ENCODE results near the gene SPATC1L.
"Not testable (repeated sequence)": the region's sequence is repeated elsewhere in the genome, so short reads cannot be mapped to it uniquely, and the experiment has no call there.

SPATC1L gene

GRCh38 chr21:46145159-46145839 lies 39.0 kb downstream of the SPATC1L start:
- in situ Hi-C loops (cut with HindIII; ENCODE audit: low pct_ligation_motif_present, low pct_unique_long_range_greater_than_20kb, low sequenced_read_pairs): no loop called here
- DNase-seq: no peak

- in situ Hi-C loops (cut with HindIII; ENCODE audit: low pct_ligation_motif_present, low pct_unique_long_range_greater_than_20kb, low sequenced_read_pairs): no loop called here
- no peak for DNase-seq
Observed at GRCh38 chr21:46144464-46145070, 39.7 kb downstream of the SPATC1L start.

GRCh38 chr21:46142582-46143473 lies 41.4 kb downstream of the SPATC1L start:
- in situ Hi-C loops (cut with HindIII; ENCODE audit: low pct_ligation_motif_present, low pct_unique_long_range_greater_than_20kb, low sequenced_read_pairs): no loop called here
- no peak for DNase-seq

- no peak for DNase-seq
- in situ Hi-C loops (cut with HindIII; ENCODE audit: low pct_ligation_motif_present, low pct_unique_long_range_greater_than_20kb, low sequenced_read_pairs): no loop called here
Observed at GRCh38 chr21:46141767-46142581, 42.3 kb downstream of the SPATC1L start.

- DNase-seq; in situ Hi-C loops (cut with HindIII; ENCODE audit: low pct_ligation_motif_present, low pct_unique_long_range_greater_than_20kb, low sequenced_read_pairs): not testable (repeated sequence)
Observed at GRCh38 chr21:46140352-46141003, 43.8 kb downstream of the SPATC1L start.

- in situ Hi-C loops (cut with HindIII; ENCODE audit: low pct_ligation_motif_present, low pct_unique_long_range_greater_than_20kb, low sequenced_read_pairs): no loop called here
- DNase-seq: no peak
Observed at GRCh38 chr21:46139686-46140085, 44.6 kb downstream of the SPATC1L start.

GRCh38 chr21:46138383-46138970 lies 45.8 kb downstream of the SPATC1L start:
- no peak for DNase-seq
- in situ Hi-C loops (cut with HindIII; ENCODE audit: low pct_ligation_motif_present, low pct_unique_long_range_greater_than_20kb, low sequenced_read_pairs): no loop called here

- DNase-seq: no peak
- in situ Hi-C loops (cut with HindIII; ENCODE audit: low pct_ligation_motif_present, low pct_unique_long_range_greater_than_20kb, low sequenced_read_pairs): no loop called here
Observed at GRCh38 chr21:46137908-46138307, 46.4 kb downstream of the SPATC1L start.

GRCh38 chr21:46136739-46137349 lies 47.4 kb downstream of the SPATC1L start:
- in situ Hi-C loops (cut with HindIII; ENCODE audit: low pct_ligation_motif_present, low pct_unique_long_range_greater_than_20kb, low sequenced_read_pairs): no loop called here
- DNase-seq: no peak

- in situ Hi-C loops (cut with HindIII; ENCODE audit: low pct_ligation_motif_present, low pct_unique_long_range_greater_than_20kb, low sequenced_read_pairs): no loop called here
- DNase-seq: no peak
Observed at GRCh38 chr21:46135782-46136395, 48.4 kb downstream of the SPATC1L start.

GRCh38 chr21:46131838-46132651 lies 52.2 kb downstream of the SPATC1L start:
- DNase-seq: no peak
- in situ Hi-C loops (cut with HindIII; ENCODE audit: low pct_ligation_motif_present, low pct_unique_long_range_greater_than_20kb, low sequenced_read_pairs): no loop called here

- DNase-seq: no peak
- in situ Hi-C loops (cut with HindIII; ENCODE audit: low pct_ligation_motif_present, low pct_unique_long_range_greater_than_20kb, low sequenced_read_pairs): no loop called here
Observed at GRCh38 chr21:46131588-46131837, 52.7 kb downstream of the SPATC1L start.

- DNase-seq: no peak
- in situ Hi-C loops (cut with HindIII; ENCODE audit: low pct_ligation_motif_present, low pct_unique_long_range_greater_than_20kb, low sequenced_read_pairs): no loop called here
Observed at GRCh38 chr21:46130831-46131587, 53.2 kb downstream of the SPATC1L start.

- in situ Hi-C loops (cut with HindIII; ENCODE audit: low pct_ligation_motif_present, low pct_unique_long_range_greater_than_20kb, low sequenced_read_pairs): no loop called here
- no peak for DNase-seq
Observed at GRCh38 chr21:46129846-46130651, 54.2 kb downstream of the SPATC1L start.

- DNase-seq: no peak
- in situ Hi-C loops (cut with HindIII; ENCODE audit: low pct_ligation_motif_present, low pct_unique_long_range_greater_than_20kb, low sequenced_read_pairs): no loop called here
Observed at GRCh38 chr21:46128933-46129571, 55.2 kb downstream of the SPATC1L start.
